Mesothelial cell of epicardium (in vitro differentiated cells): ENCODE measurements around the gene CBLB. TPM values are rescaled to one million over a fixed set of nuclear protein-coding genes. Genes with fewer than 3 reads are reported as not detected.

Experiments
- DNase-seq, 2 experiments: peaks; one replicate each; pipeline ENCODE4 v3.0.0; 2021; ENCODE audit warnings: low spot score in 2 of 2; ENCODE audit not compliant: unreplicated experiment in 2 of 2
- H3K27ac Mint-ChIP-seq: 2 replicates; pipeline ENCODE4 v1.8.0; 2021; ENCODE audit warnings: mixed read lengths
- H3K27me3 Mint-ChIP-seq: 2 replicates; pipeline ENCODE4 v1.8.0; 2021; ENCODE audit warnings: low read depth, mixed read lengths
- H3K36me3 Mint-ChIP-seq: 2 replicates; pipeline ENCODE4 v1.8.0; 2021; ENCODE audit warnings: mixed read lengths
- H3K4me1 Mint-ChIP-seq: 2 replicates; pipeline ENCODE4 v1.8.0; 2021; ENCODE audit warnings: mixed read lengths
- H3K4me3 Mint-ChIP-seq: 2 replicates; pipeline ENCODE4 v1.8.0; 2021; ENCODE audit warnings: mild to moderate bottlenecking, moderate library complexity, mixed read lengths
- H3K9me3 Mint-ChIP-seq: 2 replicates; pipeline ENCODE4 v1.8.0; 2021; ENCODE audit warnings: mixed read lengths
- CTCF ChIP-seq: fragments of 200-600 bp; sonication (generic); IDR thresholded peaks from one replicate; pipeline ENCODE4 v1.5.0; 2021; ENCODE audit warnings: antibody characterized with exemption; ENCODE audit not compliant: unreplicated experiment
- total RNA-seq: library from RNA; stranded (reverse); gene quantifications from 3 replicates; pipeline ENCODE4 v1.2.1, GENCODE V29; 2021

The CBLB gene
- total RNA-seq, 1 donor from 2014 or later, result 116 TPM

GRCh38 chr3:105866656-105867653, 1.9 kb downstream of the CBLB start:
- no peak for DNase-seq
- peaks cover 6% of the 10 kb centered on the region for H3K36me3 Mint-ChIP-seq
- no peaks in the 10 kb centered on the region for H3K9me3 Mint-ChIP-seq
- no peak for TF ChIP-seq CTCF
- peak overlapping the region; percentile 98 for H3K4me3 Mint-ChIP-seq
- H3K4me1 Mint-ChIP-seq, result peaks cover 56% of the 10 kb centered on the region
- H3K27me3 Mint-ChIP-seq, result no peaks in the 10 kb centered on the region
- peak overlapping the region; percentile 100 for H3K27ac Mint-ChIP-seq

GRCh38 chr3:105865867-105866350, 2.9 kb downstream of the CBLB start:
- Mint-ChIP-seq H3K4me3 (peak overlapping the region; percentile 98), H3K27ac (no peak overlapping the region), H3K9me3 (no peaks in the 10 kb centered on the region), H3K4me1 (peaks cover 47% of the 10 kb centered on the region), H3K36me3 (peaks cover 6% of the 10 kb centered on the region), H3K27me3 (no peaks in the 10 kb centered on the region)
- no peak for DNase-seq
- no peak for TF ChIP-seq CTCF

- no peak for TF ChIP-seq CTCF
- H3K27ac Mint-ChIP-seq, result peak overlapping the region; percentile 8
- DNase-seq, result no peak
- H3K36me3 Mint-ChIP-seq, result peaks cover 8% of the 10 kb centered on the region
- peak overlapping the region; percentile 98 for H3K4me3 Mint-ChIP-seq
- H3K9me3 Mint-ChIP-seq, result no peaks in the 10 kb centered on the region
- no peaks in the 10 kb centered on the region for H3K27me3 Mint-ChIP-seq
- H3K4me1 Mint-ChIP-seq, result peaks cover 43% of the 10 kb centered on the region
These were observed 3.7 kb downstream of the CBLB start for GRCh38 chr3:105865016-105865623.

- peaks cover 11% of the 10 kb centered on the region for H3K36me3 Mint-ChIP-seq
- TF ChIP-seq CTCF, result no peak
- H3K27ac Mint-ChIP-seq, result peak overlapping the region; percentile 8
- peak overlapping the region; percentile 98 for H3K4me3 Mint-ChIP-seq
- H3K27me3 Mint-ChIP-seq, result no peaks in the 10 kb centered on the region
- H3K4me1 Mint-ChIP-seq, result peaks cover 42% of the 10 kb centered on the region
- DNase-seq, result no peak
- no peaks in the 10 kb centered on the region for H3K9me3 Mint-ChIP-seq
These were observed 4.6 kb downstream of the CBLB start for GRCh38 chr3:105864212-105864611.

- H3K27ac Mint-ChIP-seq, result no peak overlapping the region
- H3K36me3 Mint-ChIP-seq, result peaks cover 14% of the 10 kb centered on the region
These were observed 5.2 kb downstream of the CBLB start for GRCh38 chr3:105863608-105864007.

More at GRCh38 chr3:105863608-105864007, 5.2 kb downstream of the CBLB start:
- no peak for TF ChIP-seq CTCF
- no peaks in the 10 kb centered on the region for H3K9me3 Mint-ChIP-seq
- no peaks in the 10 kb centered on the region for H3K27me3 Mint-ChIP-seq
- no peak for DNase-seq
- no peak overlapping the region for H3K4me3 Mint-ChIP-seq
- peaks cover 42% of the 10 kb centered on the region for H3K4me1 Mint-ChIP-seq
